Bronchial epithelial cell (primary cell): ENCODE data around the gene PREX1. TPM values are rescaled to one million over a fixed set of nuclear protein-coding genes. Genes with fewer than 3 reads are reported as not detected.
"Not testable (repeated sequence)": the region's sequence is repeated elsewhere in the genome, so short reads cannot be mapped to it uniquely, and the experiment has no call there.

Experiments
- DNase-seq: peaks from one replicate; pipeline ENCODE4 v3.0.0-alpha.2; 2010; ENCODE audit warnings: low read depth
- FAIRE-seq: peaks from 2 replicates; lab custom pipeline; 2011; peaks lifted over from hg19 to GRCh38; lab: Jason Lieb, UNC
- H3K27me3 ChIP-seq: 2 replicates; pipeline ENCODE4 v1.5.1; 2011; ENCODE audit warnings: low read length; ENCODE audit not compliant: control insufficient read depth, insufficient read depth
- H3K36me3 ChIP-seq: 2 replicates; pipeline ENCODE4 v1.5.1; 2011; ENCODE audit warnings: low read length; ENCODE audit not compliant: control insufficient read depth, insufficient read depth
- H3K4me3 ChIP-seq: 2 replicates; pipeline ENCODE4 v1.5.1; 2011; ENCODE audit warnings: mild to moderate bottlenecking, low read depth, low read length, control low read depth
- total RNA-seq: library from RNA; depleted of rRNA; stranded (reverse); fragments of >200 nt; gene quantifications from 2 replicates; pipeline ENCODE4 v1.2.1, GENCODE V29; 2014
- TF ChIP-seq, protein P1 (sequence below): IDR thresholded peaks from 2 replicates; pipeline ENCODE4 v1.5.1; 2011; ENCODE audit warnings: mild to moderate bottlenecking, moderate library complexity, low read length, control low read depth, inconsistent platforms; ENCODE audit not compliant: insufficient read depth, severe bottlenecking

The PREX1 gene
- total RNA-seq, 1 donor from 2014 or later = under 0.01 TPM

DNA sequence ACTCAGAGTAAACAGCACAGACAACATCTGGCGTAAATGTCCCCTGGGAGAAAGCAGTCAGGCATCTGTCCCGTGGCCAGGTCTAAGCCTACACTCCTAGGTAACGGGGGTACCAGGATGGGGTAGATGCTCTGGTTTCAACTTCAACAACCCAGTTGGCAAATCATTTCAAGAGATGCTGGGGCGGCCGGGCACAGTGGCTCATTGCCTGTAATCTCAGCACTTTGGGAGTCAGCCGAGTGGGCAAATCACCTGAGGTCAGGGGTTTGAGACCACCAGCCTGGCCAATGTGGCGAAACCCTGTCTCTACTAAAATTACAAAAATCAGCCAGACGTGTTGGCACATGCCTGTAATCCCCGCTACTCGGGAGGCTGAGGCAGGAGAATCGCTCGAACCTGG is 12.3 kb downstream of the PREX1 start:
- Histone ChIP-seq H3K4me3 (no peak overlapping the region), H3K36me3 (no peaks in the 10 kb centered on the region), H3K27me3 (peaks cover 3% of the 10 kb centered on the region)
- TF ChIP-seq, protein P1, sequence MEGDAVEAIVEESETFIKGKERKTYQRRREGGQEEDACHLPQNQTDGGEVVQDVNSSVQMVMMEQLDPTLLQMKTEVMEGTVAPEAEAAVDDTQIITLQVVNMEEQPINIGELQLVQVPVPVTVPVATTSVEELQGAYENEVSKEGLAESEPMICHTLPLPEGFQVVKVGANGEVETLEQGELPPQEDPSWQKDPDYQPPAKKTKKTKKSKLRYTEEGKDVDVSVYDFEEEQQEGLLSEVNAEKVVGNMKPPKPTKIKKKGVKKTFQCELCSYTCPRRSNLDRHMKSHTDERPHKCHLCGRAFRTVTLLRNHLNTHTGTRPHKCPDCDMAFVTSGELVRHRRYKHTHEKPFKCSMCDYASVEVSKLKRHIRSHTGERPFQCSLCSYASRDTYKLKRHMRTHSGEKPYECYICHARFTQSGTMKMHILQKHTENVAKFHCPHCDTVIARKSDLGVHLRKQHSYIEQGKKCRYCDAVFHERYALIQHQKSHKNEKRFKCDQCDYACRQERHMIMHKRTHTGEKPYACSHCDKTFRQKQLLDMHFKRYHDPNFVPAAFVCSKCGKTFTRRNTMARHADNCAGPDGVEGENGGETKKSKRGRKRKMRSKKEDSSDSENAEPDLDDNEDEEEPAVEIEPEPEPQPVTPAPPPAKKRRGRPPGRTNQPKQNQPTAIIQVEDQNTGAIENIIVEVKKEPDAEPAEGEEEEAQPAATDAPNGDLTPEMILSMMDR = no peak
- DNase-seq = no peak
- no peak for FAIRE-seq

DNA sequence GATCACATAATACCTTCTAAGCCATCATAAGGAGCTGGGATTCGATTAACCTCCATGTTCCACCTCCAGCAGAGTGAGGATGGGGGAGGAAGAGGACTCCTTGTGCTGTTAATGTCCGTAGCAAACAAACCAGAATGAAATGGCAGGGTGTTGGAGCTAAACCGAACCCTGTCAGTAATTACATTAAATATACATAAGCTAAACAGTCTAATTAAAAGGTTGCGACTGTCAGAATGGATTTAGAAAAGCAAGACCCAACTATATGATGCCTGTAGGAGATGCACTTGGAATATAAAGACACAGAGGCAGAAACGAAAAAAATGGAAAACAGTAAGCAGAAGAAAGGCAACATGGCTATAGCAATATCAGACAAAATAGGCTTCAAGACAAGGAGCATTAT is 13.2 kb downstream of the PREX1 start:
- H3K4me3 ChIP-seq = no peak overlapping the region
- no peak for FAIRE-seq
- TF ChIP-seq, protein P1 = no peak

DNA sequence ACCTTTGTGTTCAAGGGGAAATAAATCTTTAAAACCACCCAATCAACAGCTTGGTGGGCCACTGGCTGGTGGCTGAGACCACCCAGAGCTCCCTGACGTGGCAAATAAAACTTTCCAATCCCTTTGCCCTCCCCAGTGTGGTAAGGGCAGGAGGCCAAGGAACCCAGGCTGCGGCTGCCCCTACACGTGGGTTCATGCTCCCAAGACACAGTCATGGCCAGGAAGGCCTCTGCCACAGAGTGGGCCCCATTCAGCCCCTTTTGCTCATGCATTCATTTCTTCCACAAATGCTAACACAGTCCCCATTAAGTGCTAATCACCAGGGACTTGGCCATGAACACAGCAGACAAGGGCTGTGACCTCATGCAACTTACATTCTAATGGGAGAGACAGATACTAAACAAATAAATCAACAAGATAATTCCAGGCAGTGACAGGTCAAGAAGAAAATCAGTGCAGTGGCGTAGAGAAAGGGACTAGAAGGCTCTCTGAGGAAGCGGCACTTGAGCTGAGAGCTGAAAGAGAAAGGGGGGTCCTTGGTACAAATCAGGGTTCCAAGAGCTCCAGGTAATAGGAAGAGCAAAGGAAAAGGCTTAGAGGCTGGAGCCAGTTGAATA is 13.8 kb downstream of the PREX1 start:
- no peaks in the 10 kb centered on the region for H3K36me3 ChIP-seq
- H3K4me3 ChIP-seq = no peak overlapping the region
- no peak for FAIRE-seq
- H3K27me3 ChIP-seq = no peaks in the 10 kb centered on the region
- no peak for DNase-seq
- TF ChIP-seq, protein P1 = no peak

More for the DNA sequence above, 13.2 kb downstream of the PREX1 start:
- Histone ChIP-seq H3K36me3 (no peaks in the 10 kb centered on the region), H3K27me3 (no peaks in the 10 kb centered on the region)
- DNase-seq = no peak

DNA sequence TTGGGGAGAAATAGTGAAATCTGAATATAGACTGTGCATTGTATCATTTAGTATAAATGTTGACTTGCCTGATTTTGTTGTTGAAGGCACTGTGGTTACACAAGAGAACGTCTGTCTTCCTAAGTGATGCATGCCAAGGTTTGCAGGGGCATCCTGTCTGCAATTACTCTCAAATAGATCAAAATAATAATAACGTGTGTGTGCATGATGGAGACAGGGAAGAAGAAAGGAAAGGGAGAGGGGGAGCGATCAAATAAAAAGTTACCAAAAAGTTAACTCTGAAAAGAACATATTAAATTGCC is 14.4 kb downstream of the PREX1 start:
- FAIRE-seq (no peak), DNase-seq (no peak)
- no peaks in the 10 kb centered on the region for H3K27me3 ChIP-seq
- no peak overlapping the region for H3K4me3 ChIP-seq
- TF ChIP-seq, protein P1 = no peak
- H3K36me3 ChIP-seq = no peaks in the 10 kb centered on the region

DNA sequence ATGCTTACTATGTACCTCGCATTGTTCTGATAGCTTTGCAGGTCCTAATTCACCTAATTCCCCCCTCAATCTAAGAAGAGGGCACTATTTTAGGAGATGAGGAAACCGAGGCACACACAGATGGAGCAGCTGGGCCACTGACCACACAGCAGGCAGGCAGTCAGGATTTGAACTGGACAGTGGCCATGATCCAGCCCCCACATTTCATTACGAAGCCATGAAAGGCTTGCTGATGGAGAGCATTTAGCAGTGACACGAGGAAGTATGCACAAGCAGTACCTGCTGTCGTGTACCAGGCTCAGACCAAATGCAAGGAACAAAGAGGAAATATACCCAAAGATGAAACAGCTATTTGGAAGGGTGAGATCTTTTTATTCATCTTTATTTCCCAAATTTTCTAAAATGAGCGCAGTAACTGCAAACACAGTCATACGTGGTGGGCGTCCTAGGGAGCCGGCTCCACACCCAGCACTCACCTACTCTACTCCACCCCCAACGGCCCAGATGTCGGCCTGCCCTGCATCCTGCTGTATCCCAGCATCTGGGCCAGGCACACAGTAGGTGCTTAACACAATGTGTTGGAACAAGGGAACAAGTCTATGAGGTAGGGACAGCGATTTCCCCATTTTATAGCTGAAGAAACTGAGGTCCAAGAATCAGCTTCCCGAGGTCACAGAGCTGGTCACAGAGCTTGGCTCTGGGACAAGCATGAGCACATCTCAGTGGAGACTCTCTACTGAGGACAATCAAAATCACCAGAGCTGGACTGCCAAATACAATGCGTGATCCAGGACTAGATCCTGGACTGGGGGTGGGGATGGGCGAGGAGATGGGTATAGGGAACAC is 15.0 kb downstream of the PREX1 start:
- no peaks in the 10 kb centered on the region for H3K27me3 ChIP-seq
- FAIRE-seq (no peak), DNase-seq (no peak)
- no peak overlapping the region for H3K4me3 ChIP-seq
- TF ChIP-seq, protein P1 = no peak
- no peaks in the 10 kb centered on the region for H3K36me3 ChIP-seq

DNA sequence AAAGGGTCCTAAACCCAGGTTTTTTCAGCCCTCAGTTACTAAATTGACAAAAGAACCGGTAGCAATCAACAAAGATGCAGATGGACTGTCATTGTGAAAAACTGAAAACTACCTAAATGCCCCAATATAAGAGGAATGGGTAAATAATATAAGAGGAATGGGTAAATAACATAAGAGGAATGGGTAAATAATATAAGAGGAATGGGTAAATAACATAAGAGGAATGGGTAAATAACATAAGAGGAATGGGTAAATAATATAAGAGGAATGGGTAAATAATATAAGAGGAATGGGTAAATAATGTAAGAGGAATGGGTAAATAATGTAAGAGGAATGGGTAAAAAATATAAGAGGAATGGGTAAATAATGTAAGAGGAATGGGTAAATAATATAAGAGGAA is 15.7 kb downstream of the PREX1 start:
- not testable (repeated sequence) for FAIRE-seq, H3K36me3 ChIP-seq, H3K4me3 ChIP-seq, DNase-seq, H3K27me3 ChIP-seq
